Measurements from ENCODE around the gene SRI. TPM values are rescaled to one million over a fixed set of nuclear protein-coding genes. Genes with fewer than 3 reads are reported as not detected.

Gene SRI
- polyA plus RNA-seq, 1 of the 3 experiments (the other 2 are of a cell fraction), result 197 TPM

DNA sequence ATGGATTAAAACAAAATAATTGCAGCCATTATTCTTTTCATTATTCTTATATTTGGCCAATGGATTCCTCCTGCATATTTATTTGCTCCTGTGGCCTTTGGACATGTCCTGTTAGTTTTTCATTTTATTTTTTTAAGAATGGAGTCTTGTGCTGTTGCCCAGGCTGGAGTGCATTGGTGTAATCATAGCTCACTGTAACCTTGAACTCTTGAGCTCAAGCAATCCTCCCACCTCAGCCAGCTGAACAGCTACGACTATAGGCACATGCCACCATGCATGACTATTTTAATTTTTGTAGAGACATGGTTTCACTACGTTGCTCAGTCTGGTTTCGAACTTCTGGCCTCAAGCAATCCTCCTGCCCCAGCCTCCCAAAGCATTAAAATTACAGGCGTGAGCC lies 42.7 kb upstream of the SRI start:
- H2AFZ ChIP-seq (ENCODE audit: low read depth), result no peak overlapping the region
- no peaks in the 10 kb centered on the region for H3K27me3 ChIP-seq (ENCODE audit: insufficient read depth)
- H3K36me3 ChIP-seq (replicated peaks in 1 of 2; ENCODE audit: control insufficient read depth in 1 of 2, insufficient read depth in 2 of 2, low read length in 1 of 2), result no peaks in the 10 kb centered on the region
- H4K20me1 ChIP-seq (ENCODE audit: insufficient read depth), result no peaks in the 10 kb centered on the region
- no peaks in the 10 kb centered on the region for H3K79me2 ChIP-seq (ENCODE audit: insufficient read depth)
- no peaks in the 10 kb centered on the region for H3K9me3 ChIP-seq
- no peak for DNase-seq
- H3K4me2 ChIP-seq, result no peak overlapping the region
- CTCF ChIA-PET, result no interaction called here
- no peaks in the 10 kb centered on the region for H3K9me2 ChIP-seq
- H3K4me3 ChIP-seq (ENCODE audit: low read depth in 2 of 2, low read length in 1 of 2), result no peak overlapping the region
- no peaks in the 10 kb centered on the region; a peak in 1 of 4 replicates for H3K4me1 ChIP-seq (ENCODE audit: control insufficient read depth in 1 of 2, insufficient read depth in 2 of 2, low read depth in 1 of 2, low read length in 1 of 2)
- no peak overlapping the region for H3K9ac ChIP-seq
- WGBS (ENCODE audit: low lambda C conversion rate), result 42% methylated on average over 4 of the region's 4 CpGs
- POLR2A ChIA-PET, result no interaction called here
- no peak overlapping the region for H3K27ac ChIP-seq (ENCODE audit: low read depth in 2 of 2, low read length in 1 of 2)
- TF ChIP-seq MXI1 (IDR thresholded peaks at IDR 0.05; ENCODE audit: low read depth, low read length) (no peak), USF1 (IDR thresholded peaks at IDR 0.05; ENCODE audit: borderline replicate concordance, low read depth) (no peak), TEAD4 (IDR thresholded peaks at IDR 0.05; ENCODE audit: borderline replicate concordance, insufficient read depth) (no peak), SIN3A (IDR thresholded peaks at IDR 0.05; ENCODE audit: borderline replicate concordance, low read depth, low read length) (no peak), ELF1 (IDR thresholded peaks at IDR 0.05) (no peak), REST (IDR thresholded peaks at IDR 0.05; ENCODE audit: low read depth, low read length) (no peak), MAX (IDR thresholded peaks at IDR 0.05; ENCODE audit: low read depth) (no peak), NFIC (IDR thresholded peaks at IDR 0.05; ENCODE audit: borderline replicate concordance) (no peak), FOSL2 (IDR thresholded peaks at IDR 0.05; ENCODE audit: borderline replicate concordance, low read depth) (no peak), GABPA (IDR thresholded peaks at IDR 0.05; ENCODE audit: low read depth) (no peak), CHD2 (IDR thresholded peaks at IDR 0.05; ENCODE audit: low read length, partially characterized antibody) (no peak), FOXJ3 (CRISPR knock-in tag; IDR thresholded peaks at IDR 0.05) (no peak), EZH2phosphoT487 (IDR thresholded peaks at IDR 0.05; ENCODE audit: borderline replicate concordance, low read depth) (no peak), NRF1 (IDR thresholded peaks at IDR 0.05; ENCODE audit: low read depth, low read length) (no peak), TAF1 (IDR thresholded peaks at IDR 0.05; ENCODE audit: borderline replicate concordance, low read depth, low read length) (no peak), SMC3 (IDR thresholded peaks at IDR 0.05; ENCODE audit: low read depth, low read length) (no peak), ZBTB33 (IDR thresholded peaks at IDR 0.05; ENCODE audit: borderline replicate concordance, low read depth) (no peak), RCOR1 (IDR thresholded peaks at IDR 0.05; ENCODE audit: low read length) (no peak)
- TF ChIP-seq, protein P1, sequence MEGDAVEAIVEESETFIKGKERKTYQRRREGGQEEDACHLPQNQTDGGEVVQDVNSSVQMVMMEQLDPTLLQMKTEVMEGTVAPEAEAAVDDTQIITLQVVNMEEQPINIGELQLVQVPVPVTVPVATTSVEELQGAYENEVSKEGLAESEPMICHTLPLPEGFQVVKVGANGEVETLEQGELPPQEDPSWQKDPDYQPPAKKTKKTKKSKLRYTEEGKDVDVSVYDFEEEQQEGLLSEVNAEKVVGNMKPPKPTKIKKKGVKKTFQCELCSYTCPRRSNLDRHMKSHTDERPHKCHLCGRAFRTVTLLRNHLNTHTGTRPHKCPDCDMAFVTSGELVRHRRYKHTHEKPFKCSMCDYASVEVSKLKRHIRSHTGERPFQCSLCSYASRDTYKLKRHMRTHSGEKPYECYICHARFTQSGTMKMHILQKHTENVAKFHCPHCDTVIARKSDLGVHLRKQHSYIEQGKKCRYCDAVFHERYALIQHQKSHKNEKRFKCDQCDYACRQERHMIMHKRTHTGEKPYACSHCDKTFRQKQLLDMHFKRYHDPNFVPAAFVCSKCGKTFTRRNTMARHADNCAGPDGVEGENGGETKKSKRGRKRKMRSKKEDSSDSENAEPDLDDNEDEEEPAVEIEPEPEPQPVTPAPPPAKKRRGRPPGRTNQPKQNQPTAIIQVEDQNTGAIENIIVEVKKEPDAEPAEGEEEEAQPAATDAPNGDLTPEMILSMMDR (IDR thresholded peaks at IDR 0.05), result no peak
- TF ChIP-seq, protein P2, sequence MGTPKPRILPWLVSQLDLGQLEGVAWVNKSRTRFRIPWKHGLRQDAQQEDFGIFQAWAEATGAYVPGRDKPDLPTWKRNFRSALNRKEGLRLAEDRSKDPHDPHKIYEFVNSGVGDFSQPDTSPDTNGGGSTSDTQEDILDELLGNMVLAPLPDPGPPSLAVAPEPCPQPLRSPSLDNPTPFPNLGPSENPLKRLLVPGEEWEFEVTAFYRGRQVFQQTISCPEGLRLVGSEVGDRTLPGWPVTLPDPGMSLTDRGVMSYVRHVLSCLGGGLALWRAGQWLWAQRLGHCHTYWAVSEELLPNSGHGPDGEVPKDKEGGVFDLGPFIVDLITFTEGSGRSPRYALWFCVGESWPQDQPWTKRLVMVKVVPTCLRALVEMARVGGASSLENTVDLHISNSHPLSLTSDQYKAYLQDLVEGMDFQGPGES (IDR thresholded peaks at IDR 0.05; ENCODE audit: low read depth, low read length), result no peak
- H3F3A ChIP-seq (replicated peaks; ENCODE audit: insufficient read depth), result no peaks in the 10 kb centered on the region

Data from SK-N-SH (cell line).